ENCODE data around the gene ITPRIPL1. TPM values are rescaled to one million over a fixed set of nuclear protein-coding genes. Genes with fewer than 3 reads are reported as not detected.

ITPRIPL1 gene
- polyA plus RNA-seq, 2 donors: 0.84 to 1.4 TPM

DNA sequence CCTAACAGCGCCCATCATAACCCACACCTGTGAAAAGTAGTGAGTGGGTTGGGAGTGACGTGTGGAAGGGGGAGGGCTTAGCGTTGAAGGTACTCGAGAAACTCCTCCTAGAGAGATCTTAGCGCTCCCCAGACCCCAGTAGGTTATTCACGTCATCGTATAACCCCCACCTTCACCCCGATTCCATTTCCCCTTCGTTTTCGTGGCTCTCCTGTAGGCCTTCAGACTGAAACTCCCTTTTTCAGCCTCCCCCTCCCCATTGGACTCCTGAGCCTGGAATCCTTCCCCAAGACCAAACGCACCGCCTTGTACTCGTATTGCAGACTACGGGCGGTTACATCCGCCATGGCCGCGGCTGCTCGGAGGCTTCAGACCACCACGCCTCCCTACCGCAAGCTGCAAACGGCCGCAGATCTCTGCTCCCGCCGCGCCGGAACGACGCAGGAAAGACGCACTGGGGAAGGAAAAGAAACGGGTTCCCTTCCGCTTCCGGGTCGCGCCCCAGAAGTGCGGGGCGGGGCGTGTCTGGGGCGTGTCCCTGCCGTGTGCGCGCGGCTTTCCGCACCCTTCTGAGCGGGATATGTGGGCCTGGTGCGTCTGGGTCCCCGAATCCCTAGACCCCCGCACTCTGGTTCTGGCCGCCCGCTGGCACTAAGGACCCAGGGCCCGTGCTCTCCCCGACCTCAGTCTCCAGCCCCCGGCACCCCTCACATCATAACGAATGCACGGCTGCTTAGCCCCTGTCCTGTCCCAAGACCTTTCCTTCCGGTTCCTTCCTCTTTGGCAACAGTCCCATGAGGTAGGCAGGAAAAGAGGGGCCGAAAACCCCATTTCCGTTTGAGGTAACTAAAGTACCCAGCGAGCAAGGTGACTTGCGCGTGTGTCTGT is 19.8 kb upstream of the ITPRIPL1 start, which contains the start of gene SNRNP200:
SNRNP200 (minus strand) TSS at position 456 of the 888 bp plus-strand sequence; CDS start at position 347, 109 bp downstream.
- peak within 1 kb of the TSS; percentile 86 to 94 for H3K27ac ChIP-seq (ENCODE audit: low read depth in 2 of 2, low read length in 1 of 2)
- peaks cover 18 to 22% of the 10 kb centered on the region in 2 donors for H3K36me3 ChIP-seq (ENCODE audit: control insufficient read depth in 2 of 2, insufficient read depth in 2 of 2, low read length in 1 of 2)
- H3K27me3 ChIP-seq (ENCODE audit: control insufficient read depth in 1 of 2, insufficient read depth in 2 of 2, low read length in 2 of 2): no peaks in the 10 kb centered on the region
- H3K9me3 ChIP-seq (ENCODE audit: control insufficient read depth in 2 of 2, insufficient read depth in 1 of 2, low read depth in 1 of 2, low read length in 1 of 2): no peaks in the 10 kb centered on the region
- peaks cover 2 to 4% of the 10 kb centered on the region in 2 donors for H3K4me1 ChIP-seq (ENCODE audit: control insufficient read depth in 2 of 2, insufficient read depth in 2 of 2, low read length in 1 of 2)
- 1% methylated on average over 61 of the region's 61 CpGs for WGBS, 2 donors
- peak within 1 kb of the TSS; percentile 81 to 89 for H3K4me3 ChIP-seq (ENCODE audit: low read depth in 1 of 2, low read length in 2 of 2)

GRCh38 chr2:96305979-96306308 is 19.2 kb upstream of the ITPRIPL1 start:
- no peaks in the 10 kb centered on the region for H3K9me3 ChIP-seq (ENCODE audit: control insufficient read depth in 2 of 2, insufficient read depth in 1 of 2, low read depth in 1 of 2, low read length in 1 of 2)
- H3K4me1 ChIP-seq (ENCODE audit: control insufficient read depth in 2 of 2, insufficient read depth in 2 of 2, low read length in 1 of 2): peaks cover 2 to 4% of the 10 kb centered on the region in 2 donors
- H3K36me3 ChIP-seq (ENCODE audit: control insufficient read depth in 2 of 2, insufficient read depth in 2 of 2, low read length in 1 of 2): peaks cover 18 to 21% of the 10 kb centered on the region in 2 donors
- 15% methylated on average over 9 of the region's 9 CpGs for WGBS, 2 donors
- H3K27me3 ChIP-seq (ENCODE audit: control insufficient read depth in 1 of 2, insufficient read depth in 2 of 2, low read length in 2 of 2): no peaks in the 10 kb centered on the region
- peak overlapping the region; percentile 81 to 89 for H3K4me3 ChIP-seq (ENCODE audit: low read depth in 1 of 2, low read length in 2 of 2)
- H3K27ac ChIP-seq (ENCODE audit: low read depth in 2 of 2, low read length in 1 of 2): peak overlapping the region; percentile 86 to 94

DNA sequence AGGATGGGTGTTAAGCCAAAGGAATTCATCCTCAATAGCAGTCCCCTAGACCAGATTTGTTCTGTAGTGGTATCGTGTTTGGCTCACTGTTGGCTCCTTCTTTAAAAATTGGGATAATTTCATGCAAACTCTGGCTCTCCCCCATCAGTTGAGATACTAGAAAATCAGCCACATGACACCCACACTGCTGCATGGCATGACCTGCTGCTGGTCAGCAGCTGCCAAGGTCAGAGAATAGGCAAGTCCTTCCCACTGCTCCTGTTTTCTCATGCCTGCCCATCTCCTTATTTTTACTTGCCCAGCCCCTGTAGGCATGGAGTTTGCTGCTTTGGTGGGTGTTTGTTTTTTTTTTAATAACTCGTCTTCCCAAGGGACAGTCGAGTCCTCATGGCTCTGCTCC is 18.7 kb upstream of the ITPRIPL1 start:
- Histone ChIP-seq H3K4me1 (ENCODE audit: control insufficient read depth in 2 of 2, insufficient read depth in 2 of 2, low read length in 1 of 2) (peaks cover 2 to 4% of the 10 kb centered on the region in 2 donors), H3K9me3 (ENCODE audit: control insufficient read depth in 2 of 2, insufficient read depth in 1 of 2, low read depth in 1 of 2, low read length in 1 of 2) (no peaks in the 10 kb centered on the region), H3K27ac (ENCODE audit: low read depth in 2 of 2, low read length in 1 of 2) (peak overlapping the region in 1 of 2 donors; percentile 86), H3K36me3 (ENCODE audit: control insufficient read depth in 2 of 2, insufficient read depth in 2 of 2, low read length in 1 of 2) (peaks cover 16 to 18% of the 10 kb centered on the region in 2 donors), H3K4me3 (ENCODE audit: low read depth in 1 of 2, low read length in 2 of 2) (peak overlapping the region; percentile 81 to 89), H3K27me3 (ENCODE audit: control insufficient read depth in 1 of 2, insufficient read depth in 2 of 2, low read length in 2 of 2) (no peaks in the 10 kb centered on the region)
- WGBS, 2 donors: 78 to 79% methylated on average over 3 of the region's 3 CpGs

GRCh38 chr2:96308248-96308647 is 16.9 kb upstream of the ITPRIPL1 start:
- Histone ChIP-seq H3K27ac (ENCODE audit: low read depth in 2 of 2, low read length in 1 of 2) (no peak overlapping the region), H3K27me3 (ENCODE audit: control insufficient read depth in 1 of 2, insufficient read depth in 2 of 2, low read length in 2 of 2) (no peaks in the 10 kb centered on the region), H3K4me1 (ENCODE audit: control insufficient read depth in 2 of 2, insufficient read depth in 2 of 2, low read length in 1 of 2) (peaks cover 2 to 4% of the 10 kb centered on the region in 2 donors), H3K9me3 (ENCODE audit: control insufficient read depth in 2 of 2, insufficient read depth in 1 of 2, low read depth in 1 of 2, low read length in 1 of 2) (no peaks in the 10 kb centered on the region), H3K4me3 (ENCODE audit: low read depth in 1 of 2, low read length in 2 of 2) (no peak overlapping the region), H3K36me3 (ENCODE audit: control insufficient read depth in 2 of 2, insufficient read depth in 2 of 2, low read length in 1 of 2) (peaks cover under 1 to 3% of the 10 kb centered on the region in 2 donors)
- WGBS, 2 donors: 74 to 81% methylated on average over 5 of the region's 5 CpGs

DNA sequence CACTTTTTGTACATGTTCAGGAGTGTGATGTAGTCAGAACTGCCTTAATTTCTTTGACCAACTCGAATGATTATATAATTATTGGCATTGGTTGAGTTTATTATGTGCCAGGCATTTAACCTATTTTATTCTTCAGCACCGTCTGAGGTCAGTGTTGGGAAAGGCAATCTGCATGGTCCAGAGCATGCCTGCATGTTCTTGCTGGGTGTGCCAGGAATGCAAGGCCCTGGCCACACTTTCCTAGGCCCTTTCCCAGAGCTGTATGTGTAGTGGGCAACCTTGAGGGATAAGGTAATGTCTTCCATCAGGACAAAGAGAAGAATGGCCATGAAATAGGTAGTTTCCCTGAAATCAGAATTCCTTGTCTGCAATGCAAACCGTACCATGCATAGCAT is 10.1 kb upstream of the ITPRIPL1 start:
- Histone ChIP-seq H3K36me3 (ENCODE audit: control insufficient read depth in 2 of 2, insufficient read depth in 2 of 2, low read length in 1 of 2) (no peaks in the 10 kb centered on the region), H3K4me3 (ENCODE audit: low read depth in 1 of 2, low read length in 2 of 2) (no peak overlapping the region), H3K9me3 (ENCODE audit: control insufficient read depth in 2 of 2, insufficient read depth in 1 of 2, low read depth in 1 of 2, low read length in 1 of 2) (no peaks in the 10 kb centered on the region), H3K4me1 (ENCODE audit: control insufficient read depth in 2 of 2, insufficient read depth in 2 of 2, low read length in 1 of 2) (no peaks in the 10 kb centered on the region), H3K27ac (ENCODE audit: low read depth in 2 of 2, low read length in 1 of 2) (no peak overlapping the region), H3K27me3 (ENCODE audit: control insufficient read depth in 1 of 2, insufficient read depth in 2 of 2, low read length in 2 of 2) (no peaks in the 10 kb centered on the region)
- 72 to 83% methylated on average over 3 of the region's 3 CpGs for WGBS, 2 donors

DNA sequence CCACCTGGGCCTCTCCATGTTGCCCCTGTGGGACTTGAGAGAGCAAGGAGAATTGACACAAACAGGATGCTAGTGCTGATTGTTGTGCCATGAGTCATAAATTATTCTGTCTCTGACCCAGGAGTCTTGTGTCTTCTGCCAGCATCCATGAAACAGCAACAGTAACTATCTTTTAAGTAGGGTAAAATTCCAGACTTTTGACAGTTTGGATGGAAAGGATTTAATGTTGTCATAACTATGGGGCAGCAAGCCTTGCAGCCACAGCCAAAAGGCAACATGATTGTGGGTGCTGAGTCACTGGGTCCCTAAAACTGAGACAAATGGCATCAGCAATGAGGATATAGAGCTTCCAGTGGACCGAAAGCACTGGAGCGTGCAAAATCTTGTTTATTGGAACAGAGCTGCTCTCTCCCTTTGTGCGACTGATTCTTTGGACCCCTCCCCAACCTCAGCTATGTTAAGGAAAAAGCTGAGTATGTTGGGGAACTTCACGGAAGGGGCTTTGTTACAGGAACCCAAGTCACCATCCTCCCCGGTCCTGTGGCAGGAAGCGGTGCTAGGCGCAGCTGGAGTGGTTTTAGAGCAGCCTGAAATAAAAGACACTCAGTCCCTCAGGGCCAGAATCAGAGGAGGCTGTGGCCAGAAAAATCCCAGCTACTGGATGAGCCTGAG is 9.6 kb upstream of the ITPRIPL1 start:
- Histone ChIP-seq H3K4me1 (ENCODE audit: control insufficient read depth in 2 of 2, insufficient read depth in 2 of 2, low read length in 1 of 2) (no peaks in the 10 kb centered on the region), H3K27me3 (ENCODE audit: control insufficient read depth in 1 of 2, insufficient read depth in 2 of 2, low read length in 2 of 2) (no peaks in the 10 kb centered on the region), H3K4me3 (ENCODE audit: low read depth in 1 of 2, low read length in 2 of 2) (no peak overlapping the region), H3K27ac (ENCODE audit: low read depth in 2 of 2, low read length in 1 of 2) (no peak overlapping the region), H3K36me3 (ENCODE audit: control insufficient read depth in 2 of 2, insufficient read depth in 2 of 2, low read length in 1 of 2) (no peaks in the 10 kb centered on the region), H3K9me3 (ENCODE audit: control insufficient read depth in 2 of 2, insufficient read depth in 1 of 2, low read depth in 1 of 2, low read length in 1 of 2) (no peaks in the 10 kb centered on the region)
- WGBS, 2 donors: 59 to 63% methylated on average over 7 of the region's 7 CpGs

DNA sequence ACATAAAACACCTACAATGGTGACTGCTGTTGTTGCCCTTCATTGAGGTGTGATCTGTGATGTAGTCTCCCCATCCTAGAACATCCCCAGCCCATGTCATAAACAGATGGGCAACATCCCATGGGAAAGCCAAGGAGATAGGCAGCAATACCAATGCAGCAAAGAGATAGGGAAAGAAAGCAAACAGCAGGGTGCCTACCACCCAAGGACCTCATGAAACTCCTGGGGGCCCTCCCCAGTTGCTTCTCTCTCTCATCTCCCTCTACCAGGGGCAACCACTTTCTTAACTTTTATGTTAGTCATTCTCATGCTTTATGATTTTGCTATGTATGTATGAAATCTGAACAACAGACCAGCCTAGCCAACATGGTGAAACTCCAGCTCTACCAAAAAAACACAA is 8.1 kb upstream of the ITPRIPL1 start:
- H3K27me3 ChIP-seq (ENCODE audit: control insufficient read depth in 1 of 2, insufficient read depth in 2 of 2, low read length in 2 of 2): no peaks in the 10 kb centered on the region
- no peaks in the 10 kb centered on the region for H3K9me3 ChIP-seq (ENCODE audit: control insufficient read depth in 2 of 2, insufficient read depth in 1 of 2, low read depth in 1 of 2, low read length in 1 of 2)
- no peaks in the 10 kb centered on the region for H3K36me3 ChIP-seq (ENCODE audit: control insufficient read depth in 2 of 2, insufficient read depth in 2 of 2, low read length in 1 of 2)
- peaks cover 0 to 2% of the 10 kb centered on the region in 2 donors for H3K4me1 ChIP-seq (ENCODE audit: control insufficient read depth in 2 of 2, insufficient read depth in 2 of 2, low read length in 1 of 2)
- no peak overlapping the region for H3K27ac ChIP-seq (ENCODE audit: low read depth in 2 of 2, low read length in 1 of 2)
- H3K4me3 ChIP-seq (ENCODE audit: low read depth in 1 of 2, low read length in 2 of 2): no peak overlapping the region

GRCh38 chr2:96317584-96317997 is 7.5 kb upstream of the ITPRIPL1 start:
- 79 to 94% methylated on average over 4 of the region's 4 CpGs for WGBS, 2 donors
- no peaks in the 10 kb centered on the region for H3K36me3 ChIP-seq (ENCODE audit: control insufficient read depth in 2 of 2, insufficient read depth in 2 of 2, low read length in 1 of 2)
- no peaks in the 10 kb centered on the region for H3K27me3 ChIP-seq (ENCODE audit: control insufficient read depth in 1 of 2, insufficient read depth in 2 of 2, low read length in 2 of 2)

GRCh38 chr2:96318723-96319122 is 6.4 kb upstream of the ITPRIPL1 start:
- peaks cover 0 to 2% of the 10 kb centered on the region in 2 donors for H3K4me1 ChIP-seq (ENCODE audit: control insufficient read depth in 2 of 2, insufficient read depth in 2 of 2, low read length in 1 of 2)
- H3K27me3 ChIP-seq (ENCODE audit: control insufficient read depth in 1 of 2, insufficient read depth in 2 of 2, low read length in 2 of 2): no peaks in the 10 kb centered on the region
- no peaks in the 10 kb centered on the region for H3K9me3 ChIP-seq (ENCODE audit: control insufficient read depth in 2 of 2, insufficient read depth in 1 of 2, low read depth in 1 of 2, low read length in 1 of 2)
- H3K4me3 ChIP-seq (ENCODE audit: low read depth in 1 of 2, low read length in 2 of 2): no peak overlapping the region
- 87 to 96% methylated on average over 4 of the region's 4 CpGs for WGBS, 2 donors
- no peak overlapping the region for H3K27ac ChIP-seq (ENCODE audit: low read depth in 2 of 2, low read length in 1 of 2)
- H3K36me3 ChIP-seq (ENCODE audit: control insufficient read depth in 2 of 2, insufficient read depth in 2 of 2, low read length in 1 of 2): no peaks in the 10 kb centered on the region

More at GRCh38 chr2:96317584-96317997, 7.5 kb upstream of the ITPRIPL1 start:
- Histone ChIP-seq H3K4me3 (ENCODE audit: low read depth in 1 of 2, low read length in 2 of 2) (no peak overlapping the region), H3K4me1 (ENCODE audit: control insufficient read depth in 2 of 2, insufficient read depth in 2 of 2, low read length in 1 of 2) (peaks cover 0 to 2% of the 10 kb centered on the region in 2 donors), H3K27ac (ENCODE audit: low read depth in 2 of 2, low read length in 1 of 2) (no peak overlapping the region), H3K9me3 (ENCODE audit: control insufficient read depth in 2 of 2, insufficient read depth in 1 of 2, low read depth in 1 of 2, low read length in 1 of 2) (no peaks in the 10 kb centered on the region)

Measured in esophagus (tissue), 2 donors.